A204.1 (cell line): ENCODE results near the gene RHBDF1.

ENCODE experiments used
- FAIRE-seq: peaks from 2 replicates; lab custom pipeline; 2012; peaks lifted over from hg19 to GRCh38; lab: Jason Lieb, UNC

The RHBDF1 gene

GRCh38 chr16:72561-73548 is at the start of gene RHBDF1:
TSS of gene RHBDF1 (minus strand) at chr16:72631. CDS start at chr16:65015, 7,616 bp downstream.
- FAIRE-seq, result no peak

GRCh38 chr16:120756-121155 is 48.3 kb upstream of the RHBDF1 start:
- FAIRE-seq, result no peak

GRCh38 chr16:119835-120491 is 47.5 kb upstream of the RHBDF1 start:
- no peak for FAIRE-seq

- FAIRE-seq, result no peak
These were observed 46.9 kb upstream of the RHBDF1 start for GRCh38 chr16:119295-119694.

- FAIRE-seq, result no peak
These were observed 46.4 kb upstream of the RHBDF1 start for GRCh38 chr16:118857-119256.

- no peak for FAIRE-seq
These were observed 45.2 kb upstream of the RHBDF1 start for GRCh38 chr16:117379-118365.

GRCh38 chr16:116015-116414 is 43.6 kb upstream of the RHBDF1 start:
- FAIRE-seq, result no peak

GRCh38 chr16:114327-114726 is 41.9 kb upstream of the RHBDF1 start:
- no peak for FAIRE-seq

- FAIRE-seq, result no peak
These were observed 39.9 kb upstream of the RHBDF1 start for GRCh38 chr16:112153-112840.

- peak; percentile 64 for FAIRE-seq
These were observed 34.3 kb upstream of the RHBDF1 start for GRCh38 chr16:106623-107324.

- no peak for FAIRE-seq
These were observed 33.1 kb upstream of the RHBDF1 start for GRCh38 chr16:105521-105920.

- no peak for FAIRE-seq
These were observed 32.5 kb upstream of the RHBDF1 start for GRCh38 chr16:104928-105327.

- FAIRE-seq, result no peak
These were observed 31.9 kb upstream of the RHBDF1 start for GRCh38 chr16:104355-104754.

- no peak for FAIRE-seq
These were observed 29.8 kb upstream of the RHBDF1 start for GRCh38 chr16:102060-102855.

GRCh38 chr16:101586-101985 is 29.2 kb upstream of the RHBDF1 start:
- no peak for FAIRE-seq

- FAIRE-seq, result no peak
These were observed 28.6 kb upstream of the RHBDF1 start for GRCh38 chr16:100989-101388.

GRCh38 chr16:97822-98221 is 25.4 kb upstream of the RHBDF1 start:
- FAIRE-seq, result no peak

- no peak for FAIRE-seq
These were observed 24.5 kb upstream of the RHBDF1 start for GRCh38 chr16:96935-97381.

- FAIRE-seq, result no peak
These were observed 22.5 kb upstream of the RHBDF1 start for GRCh38 chr16:94918-95265.
